Lower leg skin (tissue), 4 donors: ENCODE measurements around the gene ARL9. TPM values are rescaled to one million over a fixed set of nuclear protein-coding genes. Genes with fewer than 3 reads are reported as not detected.

Experiments
- DNase-seq, 2 donors: peaks; one replicate each; pipeline ENCODE4 v3.0.0-alpha.2; 2019; ENCODE audit warnings: low spot score in 2 of 2
- H3K4me3 ChIP-seq: fragments of 200-600 bp; sonication (generic); 2 replicates; pipeline ENCODE4 v1.5.1; 2017; ENCODE audit warnings: mild to moderate bottlenecking, low read depth; ENCODE audit not compliant: poor library complexity, severe bottlenecking
- POLR2A ChIP-seq, 2 donors: fragments of 450-650 bp; IDR thresholded peaks; one replicate each; pipeline ENCODE4 v1.6.1; 2016 to 2017; ENCODE audit warnings: antibody characterized with exemption in 2 of 2, mild to moderate bottlenecking in 1 of 2, moderate library complexity in 1 of 2
- WGBS, 2 donors: methylation state at CpG; one replicate each; pipeline ENCODE4 v1.1.5; 2018; 5-methylcytosine and 5-hydroxymethylcytosine counted together
- intact Hi-C: fragments of 100-400 bp; cut with DNase I; formaldehyde crosslinking; loops from one replicate; pipeline ENCODE4 v1.15.0; 2023; ENCODE audit warnings: low total_unique reads
- total RNA-seq, 4 donors: library from RNA; depleted of rRNA; stranded (reverse); fragments of >200 nt; gene quantifications; one replicate each; pipeline ENCODE4 v1.1.0, GENCODE V29; 2016
- TF ChIP-seq, protein P1 (sequence below), 3 donors: fragments of 450-650 bp; IDR thresholded peaks; one replicate each; pipeline ENCODE4 v1.5.1; 2016; ENCODE audit warnings: antibody characterized with exemption in 3 of 3, mild to moderate bottlenecking in 3 of 3, moderate library complexity in 2 of 3

ARL9 gene
- total RNA-seq, 4 donors from 2014 or later: 0.17 to 0.76 (median 0.49) TPM

DNA sequence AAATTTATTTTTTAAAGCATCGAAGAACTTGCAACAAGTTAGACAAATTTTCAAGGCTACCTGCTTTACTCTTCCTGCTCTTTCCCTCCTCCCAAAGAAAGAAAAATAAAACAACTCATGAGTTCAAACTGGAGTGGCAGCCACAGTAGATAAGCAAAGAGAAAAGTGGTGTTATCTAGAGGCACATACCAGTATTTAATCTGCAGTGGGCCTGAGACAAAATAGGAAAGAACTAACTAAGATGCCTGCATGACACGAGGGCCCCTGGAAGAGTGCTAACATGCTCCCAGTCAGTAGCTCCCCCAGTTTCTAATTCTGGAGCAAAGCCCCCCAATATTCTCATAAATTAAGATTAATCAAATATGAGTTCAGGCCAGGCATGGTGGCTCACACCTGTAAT lies 7.9 kb downstream of the ARL9 start:
- no peak overlapping the region for H3K4me3 ChIP-seq
- DNase-seq: no peak
- TF ChIP-seq, protein P1, sequence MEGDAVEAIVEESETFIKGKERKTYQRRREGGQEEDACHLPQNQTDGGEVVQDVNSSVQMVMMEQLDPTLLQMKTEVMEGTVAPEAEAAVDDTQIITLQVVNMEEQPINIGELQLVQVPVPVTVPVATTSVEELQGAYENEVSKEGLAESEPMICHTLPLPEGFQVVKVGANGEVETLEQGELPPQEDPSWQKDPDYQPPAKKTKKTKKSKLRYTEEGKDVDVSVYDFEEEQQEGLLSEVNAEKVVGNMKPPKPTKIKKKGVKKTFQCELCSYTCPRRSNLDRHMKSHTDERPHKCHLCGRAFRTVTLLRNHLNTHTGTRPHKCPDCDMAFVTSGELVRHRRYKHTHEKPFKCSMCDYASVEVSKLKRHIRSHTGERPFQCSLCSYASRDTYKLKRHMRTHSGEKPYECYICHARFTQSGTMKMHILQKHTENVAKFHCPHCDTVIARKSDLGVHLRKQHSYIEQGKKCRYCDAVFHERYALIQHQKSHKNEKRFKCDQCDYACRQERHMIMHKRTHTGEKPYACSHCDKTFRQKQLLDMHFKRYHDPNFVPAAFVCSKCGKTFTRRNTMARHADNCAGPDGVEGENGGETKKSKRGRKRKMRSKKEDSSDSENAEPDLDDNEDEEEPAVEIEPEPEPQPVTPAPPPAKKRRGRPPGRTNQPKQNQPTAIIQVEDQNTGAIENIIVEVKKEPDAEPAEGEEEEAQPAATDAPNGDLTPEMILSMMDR (IDR thresholded peaks at IDR 0.05): no peak
- TF ChIP-seq POLR2A (IDR thresholded peaks at IDR 0.05): no peak
- intact Hi-C loops: no loop called here
- 82 to 87% methylated on average over 2 of the region's 2 CpGs for WGBS, 2 donors

DNA sequence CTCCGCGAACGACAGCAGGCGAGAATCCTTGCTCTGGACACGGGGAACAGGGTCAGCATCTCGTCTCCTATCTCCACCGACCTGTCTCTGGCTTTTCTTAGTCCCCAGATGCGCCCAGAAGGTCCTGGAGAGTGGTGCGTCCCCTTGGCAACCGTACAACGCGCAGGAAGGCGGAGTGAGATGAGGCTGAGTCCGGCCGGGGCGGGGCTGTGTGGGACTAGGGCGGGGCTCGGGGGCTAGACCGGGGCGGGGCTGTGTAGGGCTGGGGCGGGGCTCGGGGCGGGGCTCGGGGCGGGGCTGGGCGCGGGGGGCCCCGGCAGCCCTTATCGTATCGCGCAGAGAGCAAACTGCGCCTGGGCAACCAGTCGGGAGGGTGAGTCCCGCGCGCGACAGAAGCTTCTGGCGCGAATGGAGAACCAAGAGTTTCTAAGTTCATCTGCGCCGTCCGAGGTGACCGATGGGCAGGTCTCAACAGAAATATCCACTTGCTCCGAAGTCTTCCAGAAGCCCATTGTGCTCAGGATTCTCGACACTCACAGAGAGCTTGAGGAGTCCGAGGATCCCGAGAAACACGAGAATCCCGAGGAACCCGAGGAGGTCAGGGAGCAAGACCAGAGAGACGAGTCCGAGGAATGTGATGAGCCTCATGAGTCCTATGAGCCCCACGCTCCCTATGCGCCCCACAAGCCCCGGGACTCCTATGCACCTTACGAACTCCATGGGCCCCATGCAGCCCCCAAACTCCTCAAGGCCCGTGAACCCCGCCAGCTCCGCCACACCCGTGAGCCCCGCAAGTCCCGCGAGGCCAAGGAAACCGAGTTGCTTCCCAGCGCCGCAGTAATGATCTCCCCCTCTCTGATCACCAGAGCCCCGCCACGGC lies 24.9 kb downstream of the ARL9 start:
- intact Hi-C loops: no loop called here
- no peak for TF ChIP-seq POLR2A (IDR thresholded peaks at IDR 0.05)
- TF ChIP-seq, protein P1 (IDR thresholded peaks at IDR 0.05): no peak
- WGBS, 2 donors: 4 to 5% methylated on average over 39 to 53 of the region's 68 CpGs
- peak; percentile 76 to 96 for DNase-seq
- peak overlapping the region; percentile 38 for H3K4me3 ChIP-seq

DNA sequence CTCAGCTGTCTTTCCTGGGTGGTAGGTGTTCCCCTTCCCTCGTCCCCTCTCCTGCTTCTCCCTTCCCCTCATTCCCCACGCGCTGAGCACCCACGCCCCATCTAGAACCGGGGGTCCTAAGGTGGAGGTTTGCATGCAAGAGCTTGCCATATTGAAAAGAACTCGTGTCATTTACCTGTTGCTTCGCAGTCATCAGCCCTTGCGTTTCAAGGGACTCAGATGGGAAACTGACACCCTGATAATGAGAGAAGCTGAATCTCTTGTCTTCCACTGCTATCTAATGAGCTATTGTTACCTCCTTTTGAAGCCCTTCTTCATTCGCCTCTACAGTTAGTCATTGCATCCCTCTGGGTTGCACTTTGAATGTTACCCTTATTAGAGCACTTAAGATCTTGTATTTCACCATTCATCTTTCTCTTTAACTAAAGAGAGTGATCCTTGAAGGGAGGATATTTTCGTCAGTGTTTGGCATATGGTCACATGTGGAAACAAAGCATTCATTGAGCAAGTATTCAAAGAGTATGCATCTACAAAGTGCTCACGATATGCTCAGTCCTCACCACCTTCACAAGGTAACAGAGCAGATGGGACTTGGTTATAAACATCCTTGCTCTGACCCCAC lies 25.7 kb downstream of the ARL9 start:
- TF ChIP-seq POLR2A (IDR thresholded peaks at IDR 0.05): no peak
- intact Hi-C loops: no loop called here
- H3K4me3 ChIP-seq: peak overlapping the region; percentile 38
- WGBS, 2 donors: 23 to 34% methylated on average over 11 of the region's 11 CpGs
- no peak for DNase-seq

DNA sequence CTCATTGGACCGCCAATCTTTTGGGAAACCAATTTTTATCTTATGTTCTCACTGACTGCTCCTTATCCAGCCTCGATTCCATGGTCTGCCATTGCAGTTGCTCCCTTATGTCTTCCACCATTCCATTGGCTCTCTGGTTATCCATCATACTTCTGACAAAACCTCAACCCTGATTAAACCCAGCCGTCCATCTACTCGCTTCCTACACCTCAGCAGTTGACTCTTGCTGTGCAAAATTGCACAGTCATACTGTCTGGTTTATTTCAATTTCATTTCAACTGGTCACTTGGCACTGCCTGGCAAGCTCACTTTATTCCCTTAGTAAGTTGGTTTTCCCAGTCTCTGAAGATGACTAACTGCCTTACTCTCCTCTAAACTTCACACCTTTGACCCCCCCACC lies 26.2 kb downstream of the ARL9 start:
- H3K4me3 ChIP-seq: no peak overlapping the region
- peak in 1 of 2 donors; percentile 18 for DNase-seq
- no peak for TF ChIP-seq POLR2A (IDR thresholded peaks at IDR 0.05)
- TF ChIP-seq, protein P1 (IDR thresholded peaks at IDR 0.05): no peak
- 81 to 82% methylated on average over 4 of the region's 4 CpGs for WGBS, 2 donors
- intact Hi-C loops: no loop called here

DNA sequence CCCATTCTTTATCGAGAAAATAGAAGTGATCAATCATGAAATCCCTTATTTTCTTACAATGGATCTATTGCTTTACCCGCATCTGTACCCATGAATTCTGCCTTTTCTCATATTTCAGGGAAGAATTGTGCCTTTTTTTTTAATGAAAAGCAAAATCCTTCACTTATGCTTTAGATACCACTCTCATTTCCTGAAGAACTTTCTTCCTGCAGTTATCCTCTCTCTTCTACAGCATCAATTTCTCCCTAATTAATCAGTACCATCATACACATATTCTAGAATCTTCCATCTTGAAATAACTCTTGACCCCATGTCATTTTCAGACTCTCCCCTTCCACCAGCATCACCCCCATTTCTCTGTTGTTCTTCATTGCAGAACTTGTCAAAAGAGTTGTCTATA lies 26.6 kb downstream of the ARL9 start:
- TF ChIP-seq POLR2A (IDR thresholded peaks at IDR 0.05): no peak
- TF ChIP-seq, protein P1 (IDR thresholded peaks at IDR 0.05): no peak
- no peak overlapping the region for H3K4me3 ChIP-seq
- no peak for DNase-seq
- intact Hi-C loops: no loop called here
- 93 to 97% methylated on average over 2 of the region's 2 CpGs for WGBS, 2 donors

DNA sequence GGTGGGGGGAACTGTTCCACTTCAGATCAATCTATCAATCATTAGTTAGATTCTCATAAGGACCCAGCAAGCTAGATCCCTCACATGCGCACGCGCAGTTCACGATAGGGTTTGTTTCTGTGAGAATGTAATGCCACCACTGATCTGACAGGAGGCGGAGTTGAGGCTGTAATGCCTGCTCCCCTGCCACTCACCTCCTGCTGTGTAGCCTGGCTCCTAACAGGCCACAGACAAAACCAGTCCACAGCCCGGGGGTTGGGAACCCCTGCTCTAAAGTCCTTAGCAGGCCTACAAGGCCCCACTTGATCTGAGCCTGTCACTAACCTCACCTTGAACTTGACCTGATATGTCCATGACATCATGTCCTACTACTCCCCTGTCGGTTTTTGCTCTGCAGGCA lies 30.3 kb downstream of the ARL9 start:
- no peak overlapping the region for H3K4me3 ChIP-seq
- DNase-seq: peak in 1 of 2 donors; percentile 42
- intact Hi-C loops: no loop called here
- no peak for TF ChIP-seq POLR2A (IDR thresholded peaks at IDR 0.05)
- TF ChIP-seq, protein P1 (IDR thresholded peaks at IDR 0.05): no peak
- WGBS, 2 donors: 65 to 95% methylated on average over 7 of the region's 7 CpGs
